ENCODE results near the gene PROM2. TPM values are rescaled to one million over a fixed set of nuclear protein-coding genes. Genes with fewer than 3 reads are reported as not detected.

The PROM2 gene
- total RNA-seq, 4 donors from 2014 or later, result 0.50 to 3.2 (median 2.1) TPM

- no peaks in the 10 kb centered on the region for H3K36me3 ChIP-seq
- TF ChIP-seq EP300 (IDR thresholded peaks at IDR 0.05), result no peak
- TF ChIP-seq POLR2A (IDR thresholded peaks at IDR 0.05; ENCODE audit: low read depth), result no peak
- no peak for TF ChIP-seq POLR2AphosphoS5 (IDR thresholded peaks at IDR 0.05)
- no peak for TF ChIP-seq CTCF (IDR thresholded peaks at IDR 0.05)
- intact Hi-C loops (cut with DNase I), result no loop called here
- no peaks in the 10 kb centered on the region for H3K9me3 ChIP-seq
- 90% methylated on average over 26 of the region's 30 CpGs for WGBS
- H3K4me3 ChIP-seq, result no peak overlapping the region
- H3K27ac ChIP-seq (replicated peaks in 1 of 4), result no peak overlapping the region
- DNase-seq (ENCODE audit: extremely low spot score), result no peak
- no peaks in the 10 kb centered on the region for H3K27me3 ChIP-seq
- H3K4me1 ChIP-seq, result no peaks in the 10 kb centered on the region
These were observed 52.3 kb downstream of the PROM2 start for GRCh38 chr2:95326433-95327140.

GRCh38 chr2:95327861-95328260 lies 53.6 kb downstream of the PROM2 start:
- WGBS, result 79% methylated on average over 5 of the region's 7 CpGs
- intact Hi-C loops (cut with DNase I), result no loop called here
- no peak overlapping the region for H3K27ac ChIP-seq (replicated peaks in 1 of 4)
- TF ChIP-seq POLR2AphosphoS5 (IDR thresholded peaks at IDR 0.05) (no peak), POLR2A (IDR thresholded peaks at IDR 0.05; ENCODE audit: low read depth) (no peak), EP300 (IDR thresholded peaks at IDR 0.05) (no peak), CTCF (IDR thresholded peaks at IDR 0.05) (no peak)
- no peaks in the 10 kb centered on the region for H3K36me3 ChIP-seq
- H3K4me1 ChIP-seq, result no peaks in the 10 kb centered on the region
- DNase-seq (ENCODE audit: extremely low spot score), result no peak
- no peaks in the 10 kb centered on the region for H3K27me3 ChIP-seq
- no peak overlapping the region for H3K4me3 ChIP-seq
- H3K9me3 ChIP-seq, result no peaks in the 10 kb centered on the region

DNA sequence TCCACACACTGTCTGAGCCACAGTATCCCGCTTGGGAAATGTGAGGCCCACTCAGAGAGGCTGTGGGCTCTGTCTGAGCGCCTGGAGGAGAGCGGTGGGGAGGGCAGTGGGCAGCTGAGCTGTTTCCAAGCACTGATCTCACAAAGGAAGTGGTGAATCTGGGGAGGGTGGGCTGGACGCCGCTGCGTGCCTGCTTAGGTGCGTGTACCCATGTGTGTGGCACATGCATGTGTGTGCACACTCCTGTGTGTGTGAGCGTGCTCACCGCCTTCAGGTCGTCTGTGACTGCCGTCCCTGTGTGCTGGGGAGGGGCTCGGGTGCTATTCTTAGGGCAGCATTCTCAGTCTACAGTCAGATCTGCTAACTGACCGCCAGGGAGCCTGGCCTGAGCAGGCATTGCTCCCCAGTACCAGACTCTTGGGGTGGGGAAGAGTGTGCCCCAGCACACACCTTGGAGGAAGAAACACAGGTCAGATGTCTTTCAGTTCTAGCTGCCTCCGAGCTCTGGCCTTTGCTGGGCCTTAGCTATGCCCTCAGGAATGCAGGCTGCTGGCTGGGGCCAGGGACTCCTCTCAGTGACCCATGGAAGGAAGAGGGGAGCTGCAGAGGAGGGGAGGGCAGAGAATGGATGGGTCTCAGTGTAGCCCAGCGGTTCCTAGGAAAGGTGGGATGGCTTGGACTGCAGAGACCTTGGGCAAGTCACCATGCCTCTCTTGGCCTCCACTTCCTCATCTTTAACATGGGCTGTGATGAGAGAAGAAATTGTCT lies 54.3 kb downstream of the PROM2 start:
- H3K9me3 ChIP-seq, result no peaks in the 10 kb centered on the region
- H3K36me3 ChIP-seq, result no peaks in the 10 kb centered on the region
- no peaks in the 10 kb centered on the region for H3K27me3 ChIP-seq
- H3K4me1 ChIP-seq, result peaks cover 0 to 2% (median under 1%) of the 10 kb centered on the region in 4 donors
- WGBS, result 74% methylated on average over 15 of the region's 15 CpGs
- no peak overlapping the region for H3K27ac ChIP-seq (replicated peaks in 1 of 4)
- intact Hi-C loops (cut with DNase I), result no loop called here
- TF ChIP-seq POLR2A (IDR thresholded peaks at IDR 0.05; ENCODE audit: low read depth), result no peak
- no peak for TF ChIP-seq POLR2AphosphoS5 (IDR thresholded peaks at IDR 0.05)
- TF ChIP-seq CTCF (IDR thresholded peaks at IDR 0.05), result no peak
- TF ChIP-seq EP300 (IDR thresholded peaks at IDR 0.05), result no peak
- no peak overlapping the region for H3K4me3 ChIP-seq
- no peak for DNase-seq (ENCODE audit: extremely low spot score)

DNA sequence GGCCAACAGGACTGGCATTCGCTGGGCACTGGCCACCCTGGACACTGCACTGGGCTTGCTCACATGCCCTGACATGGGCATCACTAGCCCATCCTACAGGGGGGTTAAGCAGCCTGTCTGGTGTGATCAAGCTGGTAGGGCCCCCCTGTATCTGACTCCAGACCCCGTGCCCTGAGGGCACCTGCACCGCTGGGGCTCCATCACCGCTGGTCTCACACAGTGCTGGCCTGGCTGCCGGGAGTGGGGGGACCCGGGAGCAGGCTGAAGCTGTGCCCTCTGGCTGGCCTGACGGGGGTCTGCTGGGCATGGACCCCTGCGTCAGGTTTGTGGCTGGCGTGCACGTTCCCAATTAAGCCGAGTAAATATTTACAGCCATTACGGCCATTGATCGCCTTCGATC lies 55.2 kb downstream of the PROM2 start:
- H3K36me3 ChIP-seq, result no peaks in the 10 kb centered on the region
- TF ChIP-seq CTCF (IDR thresholded peaks at IDR 0.05), result no peak
- no peak for TF ChIP-seq POLR2AphosphoS5 (IDR thresholded peaks at IDR 0.05)
- no peak for TF ChIP-seq POLR2A (IDR thresholded peaks at IDR 0.05; ENCODE audit: low read depth)
- TF ChIP-seq EP300 (IDR thresholded peaks at IDR 0.05), result no peak
- 79% methylated on average over 5 of the region's 14 CpGs for WGBS

More for the DNA sequence above, 55.2 kb downstream of the PROM2 start:
- H3K27ac ChIP-seq (replicated peaks in 1 of 4), result no peak overlapping the region
- H3K4me3 ChIP-seq, result no peak overlapping the region
- intact Hi-C loops (cut with DNase I), result no loop called here
- peaks cover 0 to 11% (median 4%) of the 10 kb centered on the region in 4 donors for H3K4me1 ChIP-seq
- no peaks in the 10 kb centered on the region for H3K9me3 ChIP-seq
- DNase-seq (ENCODE audit: extremely low spot score), result no peak
- no peaks in the 10 kb centered on the region for H3K27me3 ChIP-seq
